Measurements from ENCODE around the gene DAG1.

Gene DAG1

GRCh38 chr3:49534581-49535441 lies 64.7 kb downstream of the DAG1 start:
- H3K4me1 ChIP-seq (ENCODE audit: insufficient read depth, low read length, severe bottlenecking), result peaks cover 4% of the 10 kb centered on the region
- no peak overlapping the region for H3K4me2 ChIP-seq (ENCODE audit: low read length)
- TF ChIP-seq EZH2 (IDR thresholded peaks at IDR 0.05; ENCODE audit: borderline replicate concordance, low read length) (no peak), CTCF (IDR thresholded peaks at IDR 0.05; ENCODE audit: low read length) (no peak)
- H3K79me2 ChIP-seq (ENCODE audit: insufficient read depth, low read length), result no peaks in the 10 kb centered on the region
- H3K9me2 ChIP-seq (ENCODE audit: low read depth, low read length), result no peaks in the 10 kb centered on the region
- H3K27ac ChIP-seq (ENCODE audit: low read depth, low read length, poor library complexity, severe bottlenecking), result no peak overlapping the region
- H4K20me1 ChIP-seq (ENCODE audit: insufficient read depth, low read length), result no peaks in the 10 kb centered on the region
- H2AFZ ChIP-seq (ENCODE audit: low read length), result no peak overlapping the region
- H3K27me3 ChIP-seq (ENCODE audit: insufficient read depth, low read length), result no peaks in the 10 kb centered on the region
- no peak overlapping the region for H3K4me3 ChIP-seq (ENCODE audit: low read depth, low read length, poor library complexity, severe bottlenecking)
- H3K9me3 ChIP-seq (ENCODE audit: low read length), result no peaks in the 10 kb centered on the region
- H3K36me3 ChIP-seq (ENCODE audit: insufficient read depth, low read length), result peaks cover 31% of the 10 kb centered on the region
- no peaks in the 10 kb centered on the region for H3F3A ChIP-seq (ENCODE audit: insufficient read depth, low read length)
- H3K9ac ChIP-seq (ENCODE audit: low read length), result no peak overlapping the region

GRCh38 chr3:49535971-49536874 lies 66.2 kb downstream of the DAG1 start:
- Histone ChIP-seq H3K79me2 (ENCODE audit: insufficient read depth, low read length) (no peaks in the 10 kb centered on the region), H3K4me3 (ENCODE audit: low read depth, low read length, poor library complexity, severe bottlenecking) (no peak overlapping the region), H3K36me3 (ENCODE audit: insufficient read depth, low read length) (peaks cover 19% of the 10 kb centered on the region), H3F3A (ENCODE audit: insufficient read depth, low read length) (no peaks in the 10 kb centered on the region), H2AFZ (ENCODE audit: low read length) (no peak overlapping the region), H3K9me3 (ENCODE audit: low read length) (no peaks in the 10 kb centered on the region), H3K27me3 (ENCODE audit: insufficient read depth, low read length) (no peaks in the 10 kb centered on the region), H3K27ac (ENCODE audit: low read depth, low read length, poor library complexity, severe bottlenecking) (no peak overlapping the region), H3K9me2 (ENCODE audit: low read depth, low read length) (no peaks in the 10 kb centered on the region), H3K4me1 (ENCODE audit: insufficient read depth, low read length, severe bottlenecking) (peaks cover 11% of the 10 kb centered on the region), H3K9ac (ENCODE audit: low read length) (no peak overlapping the region), H4K20me1 (ENCODE audit: insufficient read depth, low read length) (no peaks in the 10 kb centered on the region), H3K4me2 (ENCODE audit: low read length) (no peak overlapping the region)
- TF ChIP-seq CTCF (IDR thresholded peaks at IDR 0.05; ENCODE audit: low read length) (no peak), EZH2 (IDR thresholded peaks at IDR 0.05; ENCODE audit: borderline replicate concordance, low read length) (no peak)

GRCh38 chr3:49536875-49537533 lies 66.9 kb downstream of the DAG1 start:
- Histone ChIP-seq H3K4me3 (ENCODE audit: low read depth, low read length, poor library complexity, severe bottlenecking) (no peak overlapping the region), H3K4me1 (ENCODE audit: insufficient read depth, low read length, severe bottlenecking) (peaks cover 11% of the 10 kb centered on the region), H3K27ac (ENCODE audit: low read depth, low read length, poor library complexity, severe bottlenecking) (no peak overlapping the region), H3K9ac (ENCODE audit: low read length) (no peak overlapping the region), H3F3A (ENCODE audit: insufficient read depth, low read length) (no peaks in the 10 kb centered on the region), H3K36me3 (ENCODE audit: insufficient read depth, low read length) (peaks cover 11% of the 10 kb centered on the region), H4K20me1 (ENCODE audit: insufficient read depth, low read length) (no peaks in the 10 kb centered on the region), H3K9me3 (ENCODE audit: low read length) (no peaks in the 10 kb centered on the region), H3K27me3 (ENCODE audit: insufficient read depth, low read length) (no peaks in the 10 kb centered on the region), H2AFZ (ENCODE audit: low read length) (no peak overlapping the region), H3K9me2 (ENCODE audit: low read depth, low read length) (no peaks in the 10 kb centered on the region), H3K79me2 (ENCODE audit: insufficient read depth, low read length) (no peaks in the 10 kb centered on the region), H3K4me2 (ENCODE audit: low read length) (no peak overlapping the region)
- TF ChIP-seq EZH2 (IDR thresholded peaks at IDR 0.05; ENCODE audit: borderline replicate concordance, low read length) (no peak), CTCF (IDR thresholded peaks at IDR 0.05; ENCODE audit: low read length) (no peak)

Measured in OCI-LY1 (cell line).